ENCODE data around the gene CDHR3. TPM values are rescaled to one million over a fixed set of nuclear protein-coding genes. Genes with fewer than 3 reads are reported as not detected.

The CDHR3 gene
- total RNA-seq, 1 donor from 2014 or later = 5.4 TPM

- H3K27me3 Mint-ChIP-seq (ENCODE audit: low read depth) = no peaks in the 10 kb centered on the region
- TF ChIP-seq CTCF (conservative IDR thresholded peaks at IDR 0.05) = no peak
- no peak overlapping the region for H3K27ac Mint-ChIP-seq (ENCODE audit: unreplicated experiment)
- H3K4me1 Mint-ChIP-seq = peaks cover 13% of the 10 kb centered on the region
- H3K36me3 Mint-ChIP-seq (ENCODE audit: low read depth) = no peaks in the 10 kb centered on the region
- H3K9me3 Mint-ChIP-seq = no peaks in the 10 kb centered on the region
- no peak for DNase-seq (ENCODE audit: low read depth, low spot score)
- H3K4me3 Mint-ChIP-seq = no peak overlapping the region
These were observed 27.8 kb upstream of the CDHR3 start for GRCh38 chr7:105935250-105935649.

- H3K4me1 Mint-ChIP-seq = peaks cover 18% of the 10 kb centered on the region
- no peak overlapping the region for H3K27ac Mint-ChIP-seq (ENCODE audit: unreplicated experiment)
- TF ChIP-seq CTCF (conservative IDR thresholded peaks at IDR 0.05) = no peak
- DNase-seq (ENCODE audit: low read depth, low spot score) = no peak
- H3K9me3 Mint-ChIP-seq = no peaks in the 10 kb centered on the region
- no peaks in the 10 kb centered on the region for H3K36me3 Mint-ChIP-seq (ENCODE audit: low read depth)
- no peaks in the 10 kb centered on the region for H3K27me3 Mint-ChIP-seq (ENCODE audit: low read depth)
- no peak overlapping the region for H3K4me3 Mint-ChIP-seq
These were observed 25.7 kb upstream of the CDHR3 start for GRCh38 chr7:105937411-105937810.

GRCh38 chr7:105940109-105940508 lies 23.0 kb upstream of the CDHR3 start:
- TF ChIP-seq CTCF (conservative IDR thresholded peaks at IDR 0.05) = no peak
- H3K27ac Mint-ChIP-seq (ENCODE audit: unreplicated experiment) = no peak overlapping the region
- no peaks in the 10 kb centered on the region for H3K36me3 Mint-ChIP-seq (ENCODE audit: low read depth)
- DNase-seq (ENCODE audit: low read depth, low spot score) = no peak
- H3K4me1 Mint-ChIP-seq = peaks cover 4% of the 10 kb centered on the region
- no peaks in the 10 kb centered on the region for H3K27me3 Mint-ChIP-seq (ENCODE audit: low read depth)
- no peak overlapping the region for H3K4me3 Mint-ChIP-seq
- no peaks in the 10 kb centered on the region for H3K9me3 Mint-ChIP-seq

- TF ChIP-seq CTCF (conservative IDR thresholded peaks at IDR 0.05) = no peak
- H3K27ac Mint-ChIP-seq (ENCODE audit: unreplicated experiment) = no peak overlapping the region
- H3K4me3 Mint-ChIP-seq = no peak overlapping the region
- H3K36me3 Mint-ChIP-seq (ENCODE audit: low read depth) = no peaks in the 10 kb centered on the region
- peaks cover 4% of the 10 kb centered on the region for H3K4me1 Mint-ChIP-seq
- no peak for DNase-seq (ENCODE audit: low read depth, low spot score)
- H3K27me3 Mint-ChIP-seq (ENCODE audit: low read depth) = no peaks in the 10 kb centered on the region
- no peaks in the 10 kb centered on the region for H3K9me3 Mint-ChIP-seq
These were observed 21.5 kb upstream of the CDHR3 start for GRCh38 chr7:105941596-105941995.

GRCh38 chr7:105943486-105943885 lies 19.6 kb upstream of the CDHR3 start:
- no peak overlapping the region for H3K4me3 Mint-ChIP-seq
- H3K4me1 Mint-ChIP-seq = peaks cover 4% of the 10 kb centered on the region
- H3K27me3 Mint-ChIP-seq (ENCODE audit: low read depth) = no peaks in the 10 kb centered on the region
- H3K36me3 Mint-ChIP-seq (ENCODE audit: low read depth) = no peaks in the 10 kb centered on the region
- no peak overlapping the region for H3K27ac Mint-ChIP-seq (ENCODE audit: unreplicated experiment)
- no peaks in the 10 kb centered on the region for H3K9me3 Mint-ChIP-seq
- no peak for TF ChIP-seq CTCF (conservative IDR thresholded peaks at IDR 0.05)
- no peak for DNase-seq (ENCODE audit: low read depth, low spot score)

- no peak for DNase-seq (ENCODE audit: low read depth, low spot score)
- TF ChIP-seq CTCF (conservative IDR thresholded peaks at IDR 0.05) = no peak
- H3K27ac Mint-ChIP-seq (ENCODE audit: unreplicated experiment) = no peak overlapping the region
- H3K4me1 Mint-ChIP-seq = peaks cover under 1% of the 10 kb centered on the region
- H3K36me3 Mint-ChIP-seq (ENCODE audit: low read depth) = no peaks in the 10 kb centered on the region
- no peak overlapping the region for H3K4me3 Mint-ChIP-seq
- H3K9me3 Mint-ChIP-seq = no peaks in the 10 kb centered on the region
- H3K27me3 Mint-ChIP-seq (ENCODE audit: low read depth) = no peaks in the 10 kb centered on the region
These were observed 17.2 kb upstream of the CDHR3 start for GRCh38 chr7:105945848-105946247.

All from neural crest cell (in vitro differentiated cells).